ENCODE data around the gene ELAVL1. TPM values are rescaled to one million over a fixed set of nuclear protein-coding genes. Genes with fewer than 3 reads are reported as not detected.
A peak's percentile ranks its signal among the peaks of the same experiment; 100 is the strongest.

The ELAVL1 gene
- total RNA-seq, 1 donor from 2014 or later = 53.3 TPM

GRCh38 chr19:7992575-7992974 is 12.9 kb downstream of the ELAVL1 start:
- intact Hi-C loops (cut with micrococcal nuclease) = no loop called here
- no peak for ATAC-seq
- DNase-seq = no peak

GRCh38 chr19:7989071-7989575 is 16.3 kb downstream of the ELAVL1 start:
- ATAC-seq (peak; percentile 47), DNase-seq (peak; percentile 43)
- intact Hi-C loops (cut with micrococcal nuclease) = no loop called here

- intact Hi-C loops (cut with micrococcal nuclease) = no loop called here
- ATAC-seq = no peak
- DNase-seq = no peak
Observed at GRCh38 chr19:7988307-7988706, 17.1 kb downstream of the ELAVL1 start.

GRCh38 chr19:7987114-7987768 is 18.2 kb downstream of the ELAVL1 start:
- intact Hi-C loops (cut with micrococcal nuclease) = no loop called here
- no peak for DNase-seq

GRCh38 chr19:7986321-7987113 is 18.9 kb downstream of the ELAVL1 start:
- ATAC-seq (no peak), DNase-seq (no peak)
- intact Hi-C loops (cut with micrococcal nuclease) = no loop called here

More at GRCh38 chr19:7987114-7987768, 18.2 kb downstream of the ELAVL1 start:
- ATAC-seq = no peak

- DNase-seq = no peak
- ATAC-seq = no peak
- intact Hi-C loops (cut with micrococcal nuclease) = no loop called here
Observed at GRCh38 chr19:7985481-7985911, 19.9 kb downstream of the ELAVL1 start.

- no peak for DNase-seq
- intact Hi-C loops (cut with micrococcal nuclease) = no loop called here
- peak; percentile 31 for ATAC-seq
Observed at GRCh38 chr19:7983995-7984837, 21.2 kb downstream of the ELAVL1 start.

GRCh38 chr19:7983286-7983950 is 22.0 kb downstream of the ELAVL1 start:
- intact Hi-C loops (cut with micrococcal nuclease) = no loop called here
- no peak for DNase-seq
- no peak for ATAC-seq

- ATAC-seq = peak; percentile 26
- DNase-seq = peak; percentile 37
Observed at GRCh38 chr19:7982651-7983099, 22.8 kb downstream of the ELAVL1 start.

GRCh38 chr19:7982103-7982502 is 23.3 kb downstream of the ELAVL1 start:
- DNase-seq (no peak), ATAC-seq (no peak)
- intact Hi-C loops (cut with micrococcal nuclease) = no loop called here

More at GRCh38 chr19:7982651-7983099, 22.8 kb downstream of the ELAVL1 start:
- intact Hi-C loops (cut with micrococcal nuclease) = no loop called here

GRCh38 chr19:7981661-7982060 is 23.8 kb downstream of the ELAVL1 start:
- peak; percentile 21 for DNase-seq
- ATAC-seq = no peak
- intact Hi-C loops (cut with micrococcal nuclease) = no loop called here

GRCh38 chr19:7981199-7981598 is 24.2 kb downstream of the ELAVL1 start:
- intact Hi-C loops (cut with micrococcal nuclease) = no loop called here
- no peak for DNase-seq
- no peak for ATAC-seq

GRCh38 chr19:7980635-7981121 is 24.8 kb downstream of the ELAVL1 start:
- no peak for ATAC-seq
- peak; percentile 15 for DNase-seq
- intact Hi-C loops (cut with micrococcal nuclease) = no loop called here

GRCh38 chr19:7980168-7980567 is 25.3 kb downstream of the ELAVL1 start:
- intact Hi-C loops (cut with micrococcal nuclease) = no loop called here
- ATAC-seq = no peak
- peak; percentile 26 for DNase-seq

- intact Hi-C loops (cut with micrococcal nuclease) = no loop called here
- peak; percentile 16 for DNase-seq
Observed at GRCh38 chr19:7979559-7979958, 25.9 kb downstream of the ELAVL1 start.

GRCh38 chr19:7979011-7979410 is 26.4 kb downstream of the ELAVL1 start:
- intact Hi-C loops (cut with micrococcal nuclease) = no loop called here
- DNase-seq = no peak
- no peak for ATAC-seq

More at GRCh38 chr19:7979559-7979958, 25.9 kb downstream of the ELAVL1 start:
- ATAC-seq = no peak

- intact Hi-C loops (cut with micrococcal nuclease) = no loop called here
- ATAC-seq (no peak), DNase-seq (peak; percentile 10)
Observed at GRCh38 chr19:7978179-7978825, 27.1 kb downstream of the ELAVL1 start.

- no peak for DNase-seq
- intact Hi-C loops (cut with micrococcal nuclease) = no loop called here
Observed at GRCh38 chr19:7977723-7978040, 27.8 kb downstream of the ELAVL1 start.

More at GRCh38 chr19:7977723-7978040, 27.8 kb downstream of the ELAVL1 start:
- no peak for ATAC-seq
